ENCODE measurements around the gene NCKAP5. TPM values are rescaled to one million over a fixed set of nuclear protein-coding genes. Genes with fewer than 3 reads are reported as not detected.

The NCKAP5 gene
- total and polyA plus RNA-seq, 4 donors = 0.57 to 2.8 (median 2.4) TPM

DNA sequence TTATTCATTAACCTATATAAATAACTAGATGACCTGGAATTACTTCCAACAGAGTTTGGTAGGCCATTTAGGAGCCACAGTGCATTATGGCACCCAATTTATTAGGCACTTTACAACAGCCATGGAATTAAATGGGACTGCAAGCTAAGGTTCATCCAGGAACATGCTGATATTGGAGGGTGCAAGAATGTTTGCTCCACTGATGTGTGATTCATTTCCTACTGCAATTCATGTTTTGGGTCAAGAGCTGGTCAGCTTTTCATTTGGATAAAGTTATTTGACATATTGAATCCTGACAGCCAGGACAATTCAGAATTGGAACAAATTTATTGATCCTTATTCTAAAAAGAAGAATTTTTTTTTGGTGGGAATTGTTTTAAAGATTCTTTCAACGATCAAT lies 886.5 kb downstream of the NCKAP5 start:
- no peak for DNase-seq (ENCODE audit: low spot score)
- Histone ChIP-seq H3K4me1 (ENCODE audit: control insufficient read depth in 4 of 4, insufficient read depth in 4 of 4, low read length in 3 of 4) (no peaks in the 10 kb centered on the region), H3K27ac (ENCODE audit: low read depth in 1 of 2, low read length in 2 of 2) (no peak overlapping the region), H3K27me3 (ENCODE audit: control insufficient read depth in 4 of 4, insufficient read depth in 4 of 4, low read length in 3 of 4) (no peaks in the 10 kb centered on the region), H3K9ac (ENCODE audit: low read depth in 1 of 2, low read length in 2 of 2) (no peak overlapping the region), H3K9me3 (ENCODE audit: control insufficient read depth in 4 of 4, low read length in 3 of 4) (no peaks in the 10 kb centered on the region), H3K36me3 (ENCODE audit: control insufficient read depth in 4 of 4, insufficient read depth in 3 of 4, low read depth in 1 of 4, low read length in 3 of 4) (no peaks in the 10 kb centered on the region), H3K4me3 (ENCODE audit: low read depth in 1 of 3, low read length in 3 of 3) (no peak overlapping the region)
- TF ChIP-seq HNF4G (IDR thresholded peaks at IDR 0.05) (no peak), SP1 (IDR thresholded peaks at IDR 0.05) (no peak), JUND (IDR thresholded peaks at IDR 0.05) (no peak), GABPA (IDR thresholded peaks at IDR 0.05 in 1 of 2, conservative IDR thresholded peaks at IDR 0.05 in 1 of 2) (no peak), HNF4A (conservative IDR thresholded peaks at IDR 0.05) (no peak), RAD21 (IDR thresholded peaks at IDR 0.05) (no peak), NR2F2 (IDR thresholded peaks at IDR 0.05) (no peak), TAF1 (conservative IDR thresholded peaks at IDR 0.05) (no peak)
- TF ChIP-seq, protein P1, sequence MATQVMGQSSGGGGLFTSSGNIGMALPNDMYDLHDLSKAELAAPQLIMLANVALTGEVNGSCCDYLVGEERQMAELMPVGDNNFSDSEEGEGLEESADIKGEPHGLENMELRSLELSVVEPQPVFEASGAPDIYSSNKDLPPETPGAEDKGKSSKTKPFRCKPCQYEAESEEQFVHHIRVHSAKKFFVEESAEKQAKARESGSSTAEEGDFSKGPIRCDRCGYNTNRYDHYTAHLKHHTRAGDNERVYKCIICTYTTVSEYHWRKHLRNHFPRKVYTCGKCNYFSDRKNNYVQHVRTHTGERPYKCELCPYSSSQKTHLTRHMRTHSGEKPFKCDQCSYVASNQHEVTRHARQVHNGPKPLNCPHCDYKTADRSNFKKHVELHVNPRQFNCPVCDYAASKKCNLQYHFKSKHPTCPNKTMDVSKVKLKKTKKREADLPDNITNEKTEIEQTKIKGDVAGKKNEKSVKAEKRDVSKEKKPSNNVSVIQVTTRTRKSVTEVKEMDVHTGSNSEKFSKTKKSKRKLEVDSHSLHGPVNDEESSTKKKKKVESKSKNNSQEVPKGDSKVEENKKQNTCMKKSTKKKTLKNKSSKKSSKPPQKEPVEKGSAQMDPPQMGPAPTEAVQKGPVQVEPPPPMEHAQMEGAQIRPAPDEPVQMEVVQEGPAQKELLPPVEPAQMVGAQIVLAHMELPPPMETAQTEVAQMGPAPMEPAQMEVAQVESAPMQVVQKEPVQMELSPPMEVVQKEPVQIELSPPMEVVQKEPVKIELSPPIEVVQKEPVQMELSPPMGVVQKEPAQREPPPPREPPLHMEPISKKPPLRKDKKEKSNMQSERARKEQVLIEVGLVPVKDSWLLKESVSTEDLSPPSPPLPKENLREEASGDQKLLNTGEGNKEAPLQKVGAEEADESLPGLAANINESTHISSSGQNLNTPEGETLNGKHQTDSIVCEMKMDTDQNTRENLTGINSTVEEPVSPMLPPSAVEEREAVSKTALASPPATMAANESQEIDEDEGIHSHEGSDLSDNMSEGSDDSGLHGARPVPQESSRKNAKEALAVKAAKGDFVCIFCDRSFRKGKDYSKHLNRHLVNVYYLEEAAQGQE (IDR thresholded peaks at IDR 0.05) = no peak
- TF ChIP-seq, protein P2, sequence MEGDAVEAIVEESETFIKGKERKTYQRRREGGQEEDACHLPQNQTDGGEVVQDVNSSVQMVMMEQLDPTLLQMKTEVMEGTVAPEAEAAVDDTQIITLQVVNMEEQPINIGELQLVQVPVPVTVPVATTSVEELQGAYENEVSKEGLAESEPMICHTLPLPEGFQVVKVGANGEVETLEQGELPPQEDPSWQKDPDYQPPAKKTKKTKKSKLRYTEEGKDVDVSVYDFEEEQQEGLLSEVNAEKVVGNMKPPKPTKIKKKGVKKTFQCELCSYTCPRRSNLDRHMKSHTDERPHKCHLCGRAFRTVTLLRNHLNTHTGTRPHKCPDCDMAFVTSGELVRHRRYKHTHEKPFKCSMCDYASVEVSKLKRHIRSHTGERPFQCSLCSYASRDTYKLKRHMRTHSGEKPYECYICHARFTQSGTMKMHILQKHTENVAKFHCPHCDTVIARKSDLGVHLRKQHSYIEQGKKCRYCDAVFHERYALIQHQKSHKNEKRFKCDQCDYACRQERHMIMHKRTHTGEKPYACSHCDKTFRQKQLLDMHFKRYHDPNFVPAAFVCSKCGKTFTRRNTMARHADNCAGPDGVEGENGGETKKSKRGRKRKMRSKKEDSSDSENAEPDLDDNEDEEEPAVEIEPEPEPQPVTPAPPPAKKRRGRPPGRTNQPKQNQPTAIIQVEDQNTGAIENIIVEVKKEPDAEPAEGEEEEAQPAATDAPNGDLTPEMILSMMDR (IDR thresholded peaks at IDR 0.05; ENCODE audit: low read depth, low read length, missing input control) = no peak
- TF ChIP-seq, protein P3, sequence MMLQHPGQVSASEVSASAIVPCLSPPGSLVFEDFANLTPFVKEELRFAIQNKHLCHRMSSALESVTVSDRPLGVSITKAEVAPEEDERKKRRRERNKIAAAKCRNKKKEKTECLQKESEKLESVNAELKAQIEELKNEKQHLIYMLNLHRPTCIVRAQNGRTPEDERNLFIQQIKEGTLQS (IDR thresholded peaks at IDR 0.05) = no peak
- TF ChIP-seq, protein P4, sequence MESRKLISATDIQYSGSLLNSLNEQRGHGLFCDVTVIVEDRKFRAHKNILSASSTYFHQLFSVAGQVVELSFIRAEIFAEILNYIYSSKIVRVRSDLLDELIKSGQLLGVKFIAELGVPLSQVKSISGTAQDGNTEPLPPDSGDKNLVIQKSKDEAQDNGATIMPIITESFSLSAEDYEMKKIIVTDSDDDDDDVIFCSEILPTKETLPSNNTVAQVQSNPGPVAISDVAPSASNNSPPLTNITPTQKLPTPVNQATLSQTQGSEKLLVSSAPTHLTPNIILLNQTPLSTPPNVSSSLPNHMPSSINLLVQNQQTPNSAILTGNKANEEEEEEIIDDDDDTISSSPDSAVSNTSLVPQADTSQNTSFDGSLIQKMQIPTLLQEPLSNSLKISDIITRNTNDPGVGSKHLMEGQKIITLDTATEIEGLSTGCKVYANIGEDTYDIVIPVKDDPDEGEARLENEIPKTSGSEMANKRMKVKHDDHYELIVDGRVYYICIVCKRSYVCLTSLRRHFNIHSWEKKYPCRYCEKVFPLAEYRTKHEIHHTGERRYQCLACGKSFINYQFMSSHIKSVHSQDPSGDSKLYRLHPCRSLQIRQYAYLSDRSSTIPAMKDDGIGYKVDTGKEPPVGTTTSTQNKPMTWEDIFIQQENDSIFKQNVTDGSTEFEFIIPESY (IDR thresholded peaks at IDR 0.05) = no peak
- 97% methylated on average over 1 of the region's 1 CpG for WGBS

DNA sequence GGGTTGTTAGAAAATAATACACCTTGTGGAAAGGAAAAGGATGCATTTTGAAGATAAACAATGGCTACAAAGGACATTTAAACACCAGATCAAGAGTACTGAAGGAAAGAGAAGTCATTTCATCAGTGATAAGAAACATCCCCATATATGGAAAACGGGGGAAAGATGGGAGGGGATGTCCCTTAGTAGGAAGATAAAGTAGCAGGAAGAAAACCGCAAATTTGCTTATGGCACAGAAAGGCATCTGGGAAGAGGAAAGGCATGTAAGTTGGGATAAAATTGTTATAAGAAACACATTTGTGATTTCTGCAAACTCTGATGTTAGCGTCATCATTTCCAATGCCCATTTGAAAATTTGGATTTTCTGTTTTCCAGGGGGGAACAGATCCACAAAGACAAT lies 887.7 kb downstream of the NCKAP5 start:
- 87% methylated on average over 3 of the region's 3 CpGs for WGBS
- no peak for DNase-seq (ENCODE audit: low spot score)
- Histone ChIP-seq H3K9ac (ENCODE audit: low read depth in 1 of 2, low read length in 2 of 2) (no peak overlapping the region), H3K4me1 (ENCODE audit: control insufficient read depth in 4 of 4, insufficient read depth in 4 of 4, low read length in 3 of 4) (no peaks in the 10 kb centered on the region), H3K27ac (ENCODE audit: low read depth in 1 of 2, low read length in 2 of 2) (no peak overlapping the region), H3K9me3 (ENCODE audit: control insufficient read depth in 4 of 4, low read length in 3 of 4) (no peaks in the 10 kb centered on the region), H3K36me3 (ENCODE audit: control insufficient read depth in 4 of 4, insufficient read depth in 3 of 4, low read depth in 1 of 4, low read length in 3 of 4) (no peaks in the 10 kb centered on the region), H3K27me3 (ENCODE audit: control insufficient read depth in 4 of 4, insufficient read depth in 4 of 4, low read length in 3 of 4) (no peaks in the 10 kb centered on the region), H3K4me3 (ENCODE audit: low read depth in 1 of 3, low read length in 3 of 3) (no peak overlapping the region)
- TF ChIP-seq, protein P4 (IDR thresholded peaks at IDR 0.05) = no peak
- no peak for TF ChIP-seq SP1 (IDR thresholded peaks at IDR 0.05)
- TF ChIP-seq, protein P3 (IDR thresholded peaks at IDR 0.05) = no peak
- no peak for TF ChIP-seq YY1 (IDR thresholded peaks at IDR 0.05)
- TF ChIP-seq RXRA (IDR thresholded peaks at IDR 0.05) = no peak
- TF ChIP-seq, protein P1 (IDR thresholded peaks at IDR 0.05) = no peak
- no peak for TF ChIP-seq RAD21 (IDR thresholded peaks at IDR 0.05)
- TF ChIP-seq, protein P5, sequence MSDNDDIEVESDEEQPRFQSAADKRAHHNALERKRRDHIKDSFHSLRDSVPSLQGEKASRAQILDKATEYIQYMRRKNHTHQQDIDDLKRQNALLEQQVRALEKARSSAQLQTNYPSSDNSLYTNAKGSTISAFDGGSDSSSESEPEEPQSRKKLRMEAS (IDR thresholded peaks at IDR 0.05) = no peak
